Body of pancreas (tissue), 4 donors: ENCODE results near the gene POLD2. TPM values are rescaled to one million over a fixed set of nuclear protein-coding genes. Genes with fewer than 3 reads are reported as not detected.

Source experiments
- ATAC-seq: fragments of 150-250 bp; one replicate; pipeline ENCODE4 v1.9.1; 2016
- DNase-seq, 4 donors: peaks; one replicate each; pipeline ENCODE4 v3.0.0-alpha.2; 2019
- H3K27ac ChIP-seq, 4 donors: fragments of 200-600 bp; sonication (generic); 1 replicate in 3 of 4; 2 replicates in 1 of 4; pipeline versions ENCODE4 v1.5.1 to v1.6.1; 2016 to 2019; ENCODE audit warnings: mild to moderate bottlenecking in 1 of 4, mixed read lengths in 1 of 4, moderate library complexity in 1 of 4
- H3K27me3 ChIP-seq, 2 donors: fragments of 200-600 bp; sonication (generic); one replicate each; pipeline ENCODE4 v1.6.0; 2016; ENCODE audit warnings: mild to moderate bottlenecking in 1 of 2
- H3K36me3 ChIP-seq, 2 donors: fragments of 200-600 bp; sonication (generic); replicated peaks in 1 of 2; 2 replicates each; pipeline ENCODE4 v1.5.1; 2016; ENCODE audit warnings: low read depth in 2 of 2; ENCODE audit not compliant: insufficient read depth in 1 of 2
- H3K4me1 ChIP-seq: fragments of 200-600 bp; sonication (generic); one replicate; pipeline ENCODE4 v1.6.0; 2016
- H3K4me3 ChIP-seq, 2 donors: fragments of 200-600 bp; sonication (generic); 1 replicate in 1 of 2; 2 replicates in 1 of 2; pipeline ENCODE4 v1.5.1; 2016 to 2019
- H3K9me3 ChIP-seq, 3 donors: fragments of 200-600 bp; sonication (generic); 1 replicate in 2 of 3; 2 replicates in 1 of 3; pipeline ENCODE4 v1.5.1; 2016
- CTCF ChIP-seq, 7 experiments: fragments of 450-650 bp in 4 of 7; fragments of 200-600 bp in 3 of 7; sonication (generic) in 3 of 7; IDR thresholded peaks; one replicate each; pipeline ENCODE4 v1.5.1; 2016 to 2019; ENCODE audit warnings: antibody characterized with exemption in 7 of 7
- POLR2A ChIP-seq, 3 donors: fragments of 450-650 bp; IDR thresholded peaks; one replicate each; pipeline ENCODE4 v1.6.1; 2016; ENCODE audit warnings: antibody characterized with exemption in 3 of 3, mild to moderate bottlenecking in 2 of 3
- WGBS, 2 donors: methylation state at CpG; one replicate each; pipeline ENCODE4 v1.1.5; 2017; 5-methylcytosine and 5-hydroxymethylcytosine counted together
- intact Hi-C: fragments of 100-400 bp; cut with DNase I; formaldehyde crosslinking; loops from one replicate; pipeline ENCODE4 v1.15.1; 2023
- total RNA-seq, 2 donors: library from RNA; depleted of rRNA; stranded (reverse); fragments of >200 nt; gene quantifications; one replicate each; pipeline ENCODE4 v1.1.0, GENCODE V29; 2016

The POLD2 gene
- total RNA-seq, 2 donors from 2014 or later = 32.7 to 64.6 TPM

GRCh38 chr7:44142028-44142427 is 18.7 kb upstream of the POLD2 start:
- Histone ChIP-seq H3K9me3 (no peaks in the 10 kb centered on the region), H3K4me3 (no peak overlapping the region), H3K4me1 (peaks cover 13% of the 10 kb centered on the region), H3K36me3 (no peaks in the 10 kb centered on the region), H3K27me3 (no peaks in the 10 kb centered on the region), H3K27ac (no peak overlapping the region)
- no peak for DNase-seq
- no peak for ATAC-seq
- 93% methylated on average over 3 to 4 of the region's 4 CpGs for WGBS, 2 donors
- TF ChIP-seq CTCF (IDR thresholded peaks at IDR 0.05) = no peak
- TF ChIP-seq POLR2A (IDR thresholded peaks at IDR 0.05) = no peak
- intact Hi-C loops = no loop called here

DNA sequence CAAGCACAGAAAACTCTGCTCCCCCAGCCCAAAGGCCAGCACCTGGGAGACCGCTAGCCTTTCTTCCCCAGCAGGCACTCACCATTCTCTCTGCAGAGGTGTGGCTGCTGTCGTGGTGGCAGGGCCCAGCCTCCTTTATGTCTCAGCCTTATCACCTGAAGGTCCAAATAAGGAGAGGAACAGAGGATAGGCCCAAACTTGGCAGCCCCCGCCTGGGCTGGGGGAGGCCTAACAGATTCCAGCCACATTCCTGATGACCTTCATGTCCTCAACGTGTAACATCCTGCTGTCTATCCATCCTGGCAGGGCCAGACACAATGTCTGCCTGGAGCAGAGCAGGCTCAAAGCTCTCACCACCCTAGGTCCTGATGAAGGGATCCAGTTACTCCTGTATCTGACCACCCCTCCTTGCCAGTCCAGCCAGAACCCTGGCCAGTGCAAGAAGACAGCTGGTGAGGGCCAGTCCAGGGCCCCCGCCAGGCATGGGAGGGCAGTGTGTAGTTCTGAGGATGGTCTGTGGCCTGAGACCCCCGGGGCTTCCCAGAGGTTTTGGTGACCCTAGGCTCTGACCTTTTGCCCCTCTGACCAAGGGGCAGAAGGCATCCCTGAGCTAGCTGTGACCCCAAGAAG is 18.0 kb upstream of the POLD2 start, which contains the start of gene MYL7:
MYL7 (minus strand) TSS at position 112 of the 630 bp plus-strand sequence; CDS start at position 85, 27 bp downstream.
- WGBS, 2 donors = 66 to 77% methylated on average over 5 to 6 of the region's 6 CpGs
- no peak for DNase-seq
- no peaks in the 10 kb centered on the region for H3K36me3 ChIP-seq
- ATAC-seq = no peak
- no peaks in the 10 kb centered on the region for H3K27me3 ChIP-seq
- intact Hi-C loops = no loop called here
- no peaks in the 10 kb centered on the region for H3K9me3 ChIP-seq
- TF ChIP-seq POLR2A (IDR thresholded peaks at IDR 0.05) = no peak
- no peak for TF ChIP-seq CTCF (IDR thresholded peaks at IDR 0.05)
- H3K4me3 ChIP-seq = no peak within 1 kb of the TSS
- peaks cover 6% of the 10 kb centered on the region for H3K4me1 ChIP-seq
- H3K27ac ChIP-seq = no peak within 1 kb of the TSS

DNA sequence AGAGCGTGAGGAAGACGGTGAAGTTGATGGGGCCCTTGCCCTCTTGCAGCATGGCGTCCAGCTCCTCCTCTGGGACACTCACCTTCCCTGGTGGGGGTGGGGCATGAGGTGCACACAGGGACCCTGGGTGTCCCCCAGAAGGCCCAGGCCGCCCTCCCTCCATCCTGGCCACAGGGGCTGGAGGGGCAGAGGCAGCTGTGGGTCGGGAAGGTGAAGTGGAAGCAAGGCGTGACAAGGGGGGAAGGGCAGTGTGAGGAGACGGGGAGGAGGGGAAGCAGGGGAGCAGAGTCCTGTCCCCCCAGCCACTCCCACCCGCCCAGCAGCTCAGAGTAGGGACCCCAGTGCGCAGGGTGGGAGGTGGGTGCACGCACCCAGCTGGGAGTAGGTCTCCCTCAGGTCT is 17.0 kb upstream of the POLD2 start:
- 71 to 78% methylated on average over 9 to 10 of the region's 10 CpGs for WGBS, 2 donors
- Histone ChIP-seq H3K4me1 (no peaks in the 10 kb centered on the region), H3K27ac (no peak overlapping the region), H3K36me3 (no peaks in the 10 kb centered on the region), H3K9me3 (no peaks in the 10 kb centered on the region), H3K4me3 (no peak overlapping the region), H3K27me3 (no peaks in the 10 kb centered on the region)
- TF ChIP-seq POLR2A (IDR thresholded peaks at IDR 0.05) (no peak), CTCF (IDR thresholded peaks at IDR 0.05) (no peak)
- no peak for ATAC-seq
- DNase-seq = no peak
- intact Hi-C loops = no loop called here

DNA sequence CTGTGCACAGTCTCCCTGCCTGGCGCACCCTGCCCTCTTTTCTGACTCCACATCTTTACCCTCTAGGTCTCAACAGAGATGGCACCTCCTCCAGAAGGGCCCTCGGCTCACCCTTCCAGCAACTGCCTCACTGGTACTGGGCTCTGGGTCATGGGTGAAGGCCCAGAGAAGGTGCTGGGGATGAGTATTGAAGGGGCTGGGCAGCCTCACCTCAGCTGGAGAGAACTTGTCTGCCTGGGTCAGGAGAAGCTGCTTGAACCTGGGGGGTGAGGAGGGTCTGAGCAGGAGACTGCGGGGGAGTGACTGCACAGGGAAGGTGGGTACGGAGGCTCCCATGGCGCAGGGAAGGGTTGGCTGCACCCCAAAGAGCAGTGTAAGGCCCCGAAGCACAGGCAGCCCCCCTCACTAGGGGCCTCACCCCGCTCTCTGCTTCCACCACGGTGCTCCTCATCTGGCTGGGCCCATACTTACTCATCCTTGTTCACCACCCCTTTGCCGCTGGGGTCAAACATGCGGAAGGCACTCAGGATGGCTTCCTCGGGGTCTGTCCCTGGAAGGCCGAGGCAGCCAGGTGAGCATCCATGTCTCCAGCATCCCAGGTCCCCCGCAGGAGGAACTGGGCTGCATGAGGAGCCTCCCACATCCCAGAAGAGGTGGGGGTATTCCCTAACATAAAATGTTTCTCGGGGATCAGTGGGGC is 16.1 kb upstream of the POLD2 start:
- no peak for TF ChIP-seq POLR2A (IDR thresholded peaks at IDR 0.05)
- TF ChIP-seq CTCF (IDR thresholded peaks at IDR 0.05) = no peak
- Histone ChIP-seq H3K27ac (no peak overlapping the region), H3K9me3 (no peaks in the 10 kb centered on the region), H3K4me1 (no peaks in the 10 kb centered on the region), H3K27me3 (no peaks in the 10 kb centered on the region), H3K36me3 (no peaks in the 10 kb centered on the region), H3K4me3 (no peak overlapping the region)
- 70 to 89% methylated on average over 5 to 13 of the region's 14 CpGs for WGBS, 2 donors
- DNase-seq = no peak
- ATAC-seq = no peak
- intact Hi-C loops = no loop called here
